IMR-90 (cell line): Measurements from ENCODE around the gene ORMDL2. TPM values are rescaled to one million over a fixed set of nuclear protein-coding genes. Genes with fewer than 3 reads are reported as not detected.

Experiments
- ATAC-seq: fragments of 200-7000 bp; cut with Tn5 transposase; 2 replicates; pipeline ENCODE4 v1.9.1; 2020; ENCODE audit warnings: low read depth, mild to moderate bottlenecking, moderate library complexity
- BruUV-seq: library from RNA; stranded (reverse); fragments of 400-500 nt; replicated peaks from 2 replicates; lab custom pipeline; 2021; lab: Mats Ljungman, UMichigan
- CTCF ChIA-PET: fragments of 300-600 bp; formaldehyde crosslinking; extraction: SDS; loops from one replicate; lab custom pipeline; 2021; ENCODE audit warnings: antibody characterized with exemption; lab: Yijun Ruan, JAX
- POLR2A ChIA-PET: fragments of 300-600 bp; sonication (Branson Sonifier 250); formaldehyde crosslinking; loops from one replicate; lab custom pipeline; 2022; ENCODE audit warnings: antibody characterized with exemption; ENCODE audit not compliant: unreplicated experiment; lab: Charles Lee
- DNase-seq: peaks from one replicate; pipeline ENCODE4 v3.0.0; 2013
- H2AFZ ChIP-seq: replicated peaks from 2 replicates; pipeline ENCODE3; 2013; ENCODE audit warnings: low read length, mild to moderate bottlenecking; ENCODE audit not compliant: poor library complexity
- H2AK5ac ChIP-seq: 2 replicates; pipeline ENCODE4 v1.6.1; 2013; ENCODE audit warnings: low read depth, low read length, inconsistent platforms
- H2AK9ac ChIP-seq: replicated peaks from 2 replicates; pipeline ENCODE3; 2013; ENCODE audit warnings: mild to moderate bottlenecking, low read depth, low read length, moderate library complexity; ENCODE audit not compliant: poor library complexity
- H2BK120ac ChIP-seq: 2 replicates; pipeline ENCODE4 v1.6.1; 2013; ENCODE audit warnings: low read depth, low read length, inconsistent platforms
- H2BK15ac ChIP-seq: 3 replicates; pipeline ENCODE4 v1.6.1; 2013; ENCODE audit warnings: low read depth, low read length, inconsistent platforms
- H2BK20ac ChIP-seq: 2 replicates; pipeline ENCODE4 v1.6.1; 2013; ENCODE audit warnings: low read depth, mild to moderate bottlenecking, inconsistent platforms, low read length, moderate library complexity
- H2BK5ac ChIP-seq: 2 replicates; pipeline ENCODE4 v1.6.1; 2013; ENCODE audit warnings: mild to moderate bottlenecking, low read depth, low read length, inconsistent platforms; ENCODE audit not compliant: poor library complexity, severe bottlenecking
- H3K14ac ChIP-seq: replicated peaks from 2 replicates; pipeline ENCODE4 v1.6.1; 2013; ENCODE audit warnings: low read depth, low read length, inconsistent platforms
- H3K18ac ChIP-seq: 2 replicates; pipeline ENCODE4 v1.6.1; 2013; ENCODE audit warnings: low read depth, low read length, control low read depth
- H3K23ac ChIP-seq: 2 replicates; pipeline ENCODE4 v1.6.1; 2013; ENCODE audit warnings: low read depth, low read length, inconsistent platforms
- H3K27ac ChIP-seq: 2 replicates; pipeline ENCODE4 v1.5.1; 2013; ENCODE audit warnings: mild to moderate bottlenecking, control low read depth, low read length; ENCODE audit not compliant: insufficient read depth
- H3K27me3 ChIP-seq: 2 replicates; pipeline ENCODE4 v1.6.1; 2013; ENCODE audit warnings: low read length; ENCODE audit not compliant: control insufficient read depth, insufficient read depth
- H3K36me3 ChIP-seq: 2 replicates; pipeline ENCODE4 v1.6.1; 2013; ENCODE audit warnings: low read length, mixed read lengths; ENCODE audit not compliant: control insufficient read depth, insufficient read depth
- H3K4ac ChIP-seq: 2 replicates; pipeline ENCODE4 v1.6.1; 2013; ENCODE audit warnings: low read depth, low read length, inconsistent platforms
- H3K4me1 ChIP-seq: 2 replicates; pipeline ENCODE4 v1.6.1; 2013; ENCODE audit warnings: low read length, mixed read lengths; ENCODE audit not compliant: control insufficient read depth, insufficient read depth
- H3K4me2 ChIP-seq: 2 replicates; pipeline ENCODE4 v1.6.1; 2013; ENCODE audit warnings: low read depth, mild to moderate bottlenecking, control low read depth, low read length, moderate library complexity
- H3K4me3 ChIP-seq: 2 replicates; pipeline ENCODE4 v1.5.1; 2013; ENCODE audit warnings: low read depth, mild to moderate bottlenecking, control low read depth, low read length, moderate library complexity; ENCODE audit not compliant: insufficient read depth
- H3K56ac ChIP-seq: 2 replicates; pipeline ENCODE4 v1.6.1; 2013; ENCODE audit warnings: low read length, inconsistent platforms; ENCODE audit not compliant: insufficient read depth; ENCODE audit errors: extremely low read depth
- H3K79me1 ChIP-seq, 2 experiments: 2 replicates each; pipeline ENCODE4 v1.6.1; 2013; ENCODE audit warnings: low read length in 2 of 2, inconsistent platforms in 1 of 2, low read depth in 1 of 2
- H3K9ac ChIP-seq: 2 replicates; pipeline ENCODE4 v1.6.1; 2013; ENCODE audit warnings: low read depth, low read length, control low read depth
- H3K9me1 ChIP-seq: 2 replicates; pipeline ENCODE4 v1.6.1; 2013; ENCODE audit warnings: low read length, inconsistent platforms; ENCODE audit not compliant: insufficient read depth
- H3K9me3 ChIP-seq: 2 replicates; pipeline ENCODE4 v1.6.1; 2013; ENCODE audit warnings: low read length; ENCODE audit not compliant: control insufficient read depth, insufficient read depth
- H4K20me1 ChIP-seq: 2 replicates; pipeline ENCODE4 v1.6.1; 2013; ENCODE audit warnings: low read length, inconsistent platforms; ENCODE audit not compliant: insufficient read depth
- H4K5ac ChIP-seq: 2 replicates; pipeline ENCODE4 v1.6.1; 2013; ENCODE audit warnings: mild to moderate bottlenecking, low read depth, low read length, control low read depth
- H4K8ac ChIP-seq, 2 experiments: 2 replicates each; pipeline ENCODE4 v1.6.1; 2013; ENCODE audit warnings: low read depth in 2 of 2, low read length in 2 of 2, control low read depth in 1 of 2, inconsistent platforms in 1 of 2
- H4K91ac ChIP-seq: 2 replicates; pipeline ENCODE4 v1.6.1; 2013; ENCODE audit warnings: low read depth, low read length, inconsistent platforms; ENCODE audit not compliant: insufficient read depth
- MAFK ChIP-seq: IDR thresholded peaks from 2 replicates; pipeline ENCODE4 v1.6.1; 2012; ENCODE audit warnings: low read depth, low read length, improper control_type of control experiment
- WGBS, 2 experiments: methylation state at CpG; one replicate each; pipeline versions ENCODE4 v1.1.5 to v1.1.7; 2013; ENCODE audit warnings: missing lambda C conversion rate in 2 of 2; ENCODE audit not compliant: insufficient read length in 1 of 2; ENCODE audit errors: extremely low coverage in 2 of 2; 5-methylcytosine and 5-hydroxymethylcytosine counted together
- dilution Hi-C: fragments of 300-500 bp; cut with HindIII; formaldehyde crosslinking; loops from one replicate; pipeline ENCODE4 v1.14.3; 2018; ENCODE audit warnings: low sequenced_read_pairs; ENCODE audit not compliant: unreplicated experiment
- in situ Hi-C: fragments of 300-500 bp; cut with MboI; formaldehyde crosslinking; loops from 3 replicates; pipeline ENCODE4 v1.14.3; 2019; ENCODE audit warnings: low sequenced_read_pairs, inconsistent platforms, mixed read lengths
- intact Hi-C: fragments of 100-400 bp; cut with micrococcal nuclease; formaldehyde crosslinking; loops from 2 replicates; pipeline ENCODE4 v1.10.0; 2022
- polyA plus RNA-seq, 3 experiments: library from polyadenylated mRNA; depleted of rRNA; stranded (reverse); fragments of >200 nt; gene quantifications; 2 replicates each; pipeline ENCODE4 v1.2.3, GENCODE V29; 2012; ENCODE audit warnings: low replicate concordance in 1 of 3
- total RNA-seq: library from RNA; depleted of rRNA; stranded (reverse); fragments of >200 nt; gene quantifications from 2 replicates; pipeline ENCODE4 v1.2.3, GENCODE V29; 2012
- TF ChIP-seq, protein P1 (sequence below): fragments of 150-350 bp; IDR thresholded peaks from 2 replicates; pipeline ENCODE4 v1.6.1; 2017; ENCODE audit warnings: mild to moderate bottlenecking, antibody characterized with exemption, low read length, low read depth

The ORMDL2 gene
- total and polyA plus RNA-seq, 2 of the 4 experiments (the other 2 are of a cell fraction) = 20.4 to 39.7 TPM

DNA sequence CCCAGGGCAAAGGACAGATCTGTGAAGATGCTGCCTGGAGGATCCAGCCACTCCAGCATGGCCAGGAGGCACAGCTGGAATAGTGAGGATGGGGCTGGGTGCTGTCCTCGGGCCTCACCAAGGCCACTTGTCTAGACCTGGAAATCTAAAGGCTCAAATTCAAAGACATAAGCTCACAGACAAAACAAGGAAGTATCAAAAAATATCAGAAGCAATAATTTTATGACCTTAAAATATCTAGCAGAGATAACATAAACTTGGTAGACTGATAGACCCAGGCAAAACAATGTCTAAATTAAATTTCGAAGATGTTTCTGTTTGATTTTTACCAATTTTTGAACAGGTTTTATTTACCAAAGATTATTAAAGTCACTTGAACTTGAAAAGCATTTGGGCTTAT lies 47.5 kb downstream of the ORMDL2 start:
- TF ChIP-seq, protein P1, sequence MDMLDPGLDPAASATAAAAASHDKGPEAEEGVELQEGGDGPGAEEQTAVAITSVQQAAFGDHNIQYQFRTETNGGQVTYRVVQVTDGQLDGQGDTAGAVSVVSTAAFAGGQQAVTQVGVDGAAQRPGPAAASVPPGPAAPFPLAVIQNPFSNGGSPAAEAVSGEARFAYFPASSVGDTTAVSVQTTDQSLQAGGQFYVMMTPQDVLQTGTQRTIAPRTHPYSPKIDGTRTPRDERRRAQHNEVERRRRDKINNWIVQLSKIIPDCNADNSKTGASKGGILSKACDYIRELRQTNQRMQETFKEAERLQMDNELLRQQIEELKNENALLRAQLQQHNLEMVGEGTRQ = no peak
- no peak for TF ChIP-seq MAFK
- ChIA-PET POLR2A (no interaction called here), CTCF (interaction anchor here (0.6 kb wide), 1 partner anchor 22 kb away, joined by 3 read pairs; no protein-coding TSS in a partner anchor)
- no peak overlapping the region for H3K27ac ChIP-seq
- no peak overlapping the region for H4K91ac ChIP-seq
- no CpG with 5 or more reads among the region's 2 CpGs for WGBS, 2 experiments
- H3K23ac ChIP-seq = no peak overlapping the region
- H3K4me2 ChIP-seq = no peak overlapping the region
- H3K9me3 ChIP-seq = no peaks in the 10 kb centered on the region; the same call in 1 of the 2 replicates
- ATAC-seq (no peak), DNase-seq (no peak)
- H3K27me3 ChIP-seq = no peaks in the 10 kb centered on the region
- H3K14ac ChIP-seq = no peak overlapping the region
- H2AK9ac ChIP-seq = no peak overlapping the region
- no peaks in the 10 kb centered on the region for H3K9me1 ChIP-seq
- H3K9ac ChIP-seq = no peak overlapping the region
- no peak overlapping the region for H3K18ac ChIP-seq
- H3K4me3 ChIP-seq = no peak overlapping the region
- H4K20me1 ChIP-seq = no peaks in the 10 kb centered on the region
- no peak overlapping the region for H3K56ac ChIP-seq
- dilution Hi-C loops (no loop called here), intact Hi-C loops (no loop called here), in situ Hi-C loops (no loop called here)
- H2BK20ac ChIP-seq = no peak overlapping the region
- H2BK5ac ChIP-seq = no peak overlapping the region
- no peaks in the 10 kb centered on the region for H3K79me1 ChIP-seq
- no peak overlapping the region for H4K8ac ChIP-seq
- no peak overlapping the region for H2AFZ ChIP-seq
- H2BK15ac ChIP-seq = no peak overlapping the region
- no peak overlapping the region for H2BK120ac ChIP-seq
- BruUV-seq = no TSS peak
- H2AK5ac ChIP-seq = no peak overlapping the region
- H3K36me3 ChIP-seq = no peaks in the 10 kb centered on the region
- no peak overlapping the region for H4K5ac ChIP-seq
- no peaks in the 10 kb centered on the region for H3K4me1 ChIP-seq
- H3K4ac ChIP-seq = no peak overlapping the region
